NCI-H526 treated with DMSO at 0.1 percent for 48 hours (cell line): ENCODE results near the gene RASA1.

Experiments used
- DNase-seq: peaks from one replicate; lab custom pipeline; 2025; lab: John Stamatoyannopoulos, UW

Gene RASA1

DNA sequence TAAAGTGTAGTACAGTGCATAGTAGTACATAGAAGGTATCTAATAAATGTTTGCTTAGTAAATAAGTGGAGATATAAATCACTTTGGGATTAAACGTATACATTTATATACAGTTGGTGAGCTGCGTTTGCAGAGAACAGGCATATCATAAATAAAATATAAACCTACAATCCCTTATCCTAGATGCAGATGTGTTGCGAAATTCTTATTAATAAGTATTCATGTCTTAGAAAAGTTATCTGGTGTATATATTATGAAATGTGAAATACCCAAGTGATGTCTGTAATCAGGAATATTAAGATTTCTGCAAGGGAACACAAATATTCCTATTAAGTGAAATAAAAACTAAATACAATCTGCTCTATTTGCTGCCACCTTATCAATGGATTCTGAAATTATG, 136.2 kb downstream of the RASA1 start:
- DNase-seq = no peak

DNA sequence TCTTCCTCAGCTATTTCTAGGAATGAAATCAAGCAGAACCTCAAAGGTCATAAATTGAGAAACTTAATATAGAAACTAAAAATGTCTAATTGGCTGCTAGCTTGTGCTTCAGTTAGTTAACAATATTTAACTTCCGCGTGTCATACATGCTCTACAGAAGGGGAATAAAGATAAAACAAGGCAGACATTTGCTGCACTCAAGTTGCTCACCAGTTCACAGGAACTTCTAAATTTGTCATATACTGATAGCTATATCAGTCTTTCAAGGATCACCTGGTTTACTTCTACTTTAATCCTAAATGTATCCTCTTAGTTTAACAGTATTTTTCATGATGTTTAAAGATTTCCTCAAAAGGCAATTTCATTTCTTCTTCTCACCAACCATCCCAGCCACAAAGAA, 136.7 kb downstream of the RASA1 start:
- DNase-seq = no peak

DNA sequence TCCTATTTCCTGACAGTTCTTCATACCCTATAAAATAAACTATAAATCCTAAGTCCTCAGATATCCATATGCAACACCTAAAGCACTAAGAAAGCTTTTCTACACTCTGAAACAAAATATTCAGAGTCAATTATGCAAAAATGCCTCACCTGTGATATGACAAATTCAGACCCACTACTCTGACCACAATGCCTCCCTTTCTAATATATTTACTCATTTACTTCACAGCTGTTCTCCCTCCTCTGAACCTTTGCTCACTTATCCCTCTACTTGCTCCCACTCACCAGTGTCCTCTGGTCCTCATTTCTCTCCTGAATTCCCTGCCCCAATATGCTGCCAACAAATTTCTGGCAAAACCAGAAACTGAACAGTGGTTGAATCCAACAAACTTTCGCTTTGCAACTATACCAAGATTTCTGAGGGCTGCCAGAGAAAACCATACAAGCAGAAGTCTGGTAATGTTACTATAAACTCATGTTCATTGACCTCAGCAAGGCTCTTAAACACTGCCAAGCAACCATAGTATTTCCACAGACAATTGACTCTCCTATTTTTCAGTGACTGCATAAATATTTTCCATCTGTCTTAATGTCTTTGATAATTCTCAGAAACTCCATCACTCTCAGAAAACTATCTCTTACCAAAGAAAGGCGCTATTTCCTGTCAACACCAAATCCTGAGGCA, 137.9 kb downstream of the RASA1 start:
- DNase-seq = no peak

DNA sequence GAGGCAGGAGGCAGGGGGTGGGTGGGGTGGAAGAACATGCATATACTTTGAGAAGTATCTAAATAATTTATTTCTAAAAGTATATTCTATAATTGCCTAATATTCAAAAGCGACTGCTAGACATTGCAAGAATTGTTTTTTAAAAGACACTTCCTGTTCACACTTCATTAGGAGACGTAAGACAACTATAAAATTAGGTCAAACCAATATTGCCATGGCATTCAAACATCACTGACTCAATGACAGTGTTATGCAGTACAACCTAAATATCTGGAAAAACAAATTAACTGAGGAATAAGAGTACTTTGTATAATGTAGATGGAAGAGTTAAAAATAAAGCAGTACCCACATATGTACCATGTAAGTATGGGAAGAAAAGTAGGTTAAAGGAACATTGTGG, 140.5 kb downstream of the RASA1 start:
- DNase-seq = no peak

DNA sequence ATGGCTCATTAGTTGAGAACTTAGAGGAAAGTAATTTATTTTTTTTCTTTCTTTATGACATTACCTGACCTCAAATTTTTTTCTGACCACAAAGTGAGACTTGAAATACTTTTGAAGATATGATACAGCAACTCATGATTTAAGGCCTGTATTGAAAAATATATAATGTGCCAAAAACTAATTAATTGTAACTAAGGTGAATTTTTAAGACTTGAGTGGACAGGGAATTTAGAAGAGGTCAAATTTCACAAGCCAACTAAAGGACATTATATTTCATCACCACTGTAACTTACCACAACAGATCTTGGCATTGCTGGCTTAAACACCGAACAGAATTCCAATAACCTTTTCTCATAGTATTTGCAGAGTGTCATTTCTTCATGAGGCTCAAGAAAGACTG, 143.2 kb downstream of the RASA1 start:
- DNase-seq = no peak

DNA sequence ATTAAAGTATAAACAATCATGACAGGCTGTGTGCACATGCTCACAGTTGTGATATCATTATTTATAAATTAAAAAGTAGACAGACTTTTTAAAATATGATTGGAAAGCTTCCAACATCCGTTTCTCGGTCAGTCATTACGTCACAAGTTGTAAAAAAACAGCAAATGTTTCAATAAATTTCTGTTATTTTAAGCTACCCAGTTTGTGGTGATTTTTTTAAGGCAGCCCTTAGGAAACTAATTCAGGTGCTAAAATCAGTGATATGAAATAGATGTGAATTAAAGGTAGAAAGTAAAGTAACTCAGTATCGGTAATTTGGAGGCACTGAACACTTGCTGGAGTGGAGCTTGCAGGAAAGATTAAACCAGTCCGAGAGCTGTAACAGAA, 143.9 kb downstream of the RASA1 start:
- DNase-seq = no peak

DNA sequence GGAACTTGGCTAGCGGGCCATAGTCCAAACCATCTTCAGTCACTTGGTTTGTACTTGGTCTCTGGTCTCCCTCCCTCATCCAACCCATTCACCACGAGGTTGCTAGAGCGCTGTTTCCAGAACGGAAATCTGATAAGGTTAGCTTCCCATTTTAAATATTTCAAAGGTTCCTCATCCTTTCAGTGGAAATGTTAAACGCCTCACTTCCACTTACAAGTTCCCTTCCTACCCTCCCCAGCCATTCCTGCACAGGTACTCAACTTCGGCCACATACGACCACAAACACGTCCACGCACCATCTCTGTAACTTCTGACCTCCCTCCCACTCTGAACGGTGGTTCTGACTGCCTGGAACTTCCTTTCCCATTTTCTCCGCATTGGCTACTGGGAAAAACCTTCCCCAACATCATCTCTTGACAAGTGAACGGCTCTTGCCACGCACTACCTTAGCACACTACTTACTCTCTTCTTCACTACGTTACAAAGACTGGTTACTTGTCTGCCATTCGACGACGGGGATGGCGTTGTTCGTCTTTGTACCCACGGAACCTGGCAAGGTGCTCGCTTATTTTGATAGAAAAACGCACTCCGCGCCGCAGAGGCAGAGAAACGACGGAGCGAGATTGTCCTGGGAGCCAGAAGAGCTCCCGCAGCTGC, 144.4 kb downstream of the RASA1 start:
- no peak for DNase-seq

DNA sequence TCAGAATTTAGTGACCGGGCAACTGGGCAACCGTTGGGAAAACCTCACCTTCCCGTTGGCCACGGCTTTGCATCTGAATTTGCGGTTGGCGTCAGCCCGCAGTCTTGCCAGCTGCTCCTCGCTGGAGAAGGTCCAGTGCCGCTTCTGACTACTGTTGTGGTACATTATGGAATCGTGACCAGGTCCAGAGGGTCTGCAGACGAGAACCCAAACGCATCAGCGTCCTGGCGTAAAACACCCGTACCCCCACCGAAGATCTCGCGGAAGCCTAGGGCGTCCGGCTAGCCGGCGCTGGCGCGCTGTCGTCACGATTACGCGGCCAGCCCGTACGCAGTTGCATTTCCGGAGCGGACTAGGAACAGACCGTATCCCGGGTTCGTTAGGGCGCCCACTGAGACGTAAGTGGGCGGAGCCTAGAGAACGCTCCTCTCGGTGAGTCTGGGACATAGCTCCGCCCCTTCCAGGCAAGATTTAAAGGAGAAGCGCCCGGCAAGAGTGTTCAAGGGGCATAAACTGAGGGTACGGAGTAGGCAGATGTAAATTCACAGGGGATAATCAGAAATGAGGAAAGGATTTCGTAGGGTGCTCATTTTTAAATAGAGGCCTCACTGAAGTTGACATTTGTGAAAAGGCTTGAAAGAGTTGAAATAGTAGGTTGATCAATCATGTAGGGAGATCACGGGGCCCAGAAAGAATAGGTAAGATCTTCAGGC, 145.1 kb downstream of the RASA1 start, which contains the start of gene CCNH:
TSS of gene CCNH (minus strand) at position 301 of the 713 bp plus-strand sequence. CDS start at position 165, 136 bp downstream.
- DNase-seq = peak; percentile 88

DNA sequence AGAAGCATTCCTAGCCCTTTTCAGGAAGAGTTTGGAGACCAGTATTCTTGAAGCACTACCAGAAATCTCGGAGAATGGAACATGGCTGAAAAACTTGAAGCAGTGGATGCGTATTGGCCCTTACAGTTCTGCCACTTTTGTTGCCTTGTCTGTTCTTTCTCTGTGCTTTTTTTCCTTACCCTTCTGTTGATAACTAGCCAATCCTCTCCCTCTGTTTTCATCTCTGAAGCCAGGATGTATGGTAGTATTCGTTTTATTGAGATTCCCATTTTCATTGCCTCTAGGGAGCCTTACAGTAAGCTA, 145.6 kb downstream of the RASA1 start:
- DNase-seq = no peak

DNA sequence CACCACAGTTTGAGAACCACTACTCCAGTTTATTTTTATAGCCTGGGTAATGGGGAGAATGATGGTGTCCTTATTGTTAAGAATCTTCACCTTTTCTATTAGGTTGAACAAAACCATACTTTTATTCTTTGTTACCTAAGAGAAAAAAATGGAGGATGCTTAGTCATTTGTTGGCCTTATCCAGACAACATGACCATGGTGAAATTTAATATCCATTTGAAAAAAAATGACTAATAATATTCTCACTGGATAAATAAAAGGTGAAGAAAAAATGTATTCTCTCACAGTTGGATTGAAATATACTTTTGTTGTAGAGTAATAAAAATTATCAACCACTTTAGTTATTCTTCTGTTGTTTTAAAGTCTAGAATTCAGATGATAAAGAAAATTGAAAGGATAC, 150.8 kb downstream of the RASA1 start:
- DNase-seq = no peak

DNA sequence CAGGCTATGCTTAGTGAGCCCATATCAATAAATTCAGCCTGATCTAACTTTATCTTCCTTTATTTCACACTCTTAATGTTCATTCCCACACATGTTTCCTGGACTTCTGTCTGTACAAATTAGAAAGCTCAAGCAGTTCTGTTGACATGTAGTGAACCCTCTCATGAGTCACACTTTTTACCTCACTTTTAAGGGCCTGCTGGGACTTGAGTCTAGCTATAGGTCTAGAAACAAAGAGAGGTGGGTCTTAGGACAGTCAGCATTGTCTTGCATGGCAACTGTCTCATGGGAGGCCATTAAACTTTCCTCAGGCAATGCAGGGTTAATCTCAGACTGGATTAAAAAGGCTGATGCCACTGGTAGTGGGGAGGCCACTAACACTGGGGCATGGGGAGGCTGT, 153.6 kb downstream of the RASA1 start:
- DNase-seq = no peak

DNA sequence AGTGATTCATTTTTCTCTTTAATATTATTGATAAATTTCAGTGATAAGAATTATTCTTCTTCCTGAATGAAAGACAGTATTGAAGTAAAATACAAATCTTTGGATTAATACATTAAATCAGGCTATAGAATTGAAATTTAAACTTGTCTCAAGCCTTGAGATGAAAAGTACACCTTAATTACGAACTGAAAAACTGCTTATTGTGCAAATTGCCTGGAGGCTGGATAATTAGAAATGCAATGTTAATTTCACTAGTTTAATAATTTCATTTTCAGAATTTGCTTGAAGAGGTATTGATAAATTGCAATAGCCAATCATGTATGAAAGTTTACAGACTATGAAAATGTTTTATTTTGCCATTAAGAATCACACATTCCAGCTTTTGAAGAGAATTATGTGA, 156.1 kb downstream of the RASA1 start:
- DNase-seq = no peak

DNA sequence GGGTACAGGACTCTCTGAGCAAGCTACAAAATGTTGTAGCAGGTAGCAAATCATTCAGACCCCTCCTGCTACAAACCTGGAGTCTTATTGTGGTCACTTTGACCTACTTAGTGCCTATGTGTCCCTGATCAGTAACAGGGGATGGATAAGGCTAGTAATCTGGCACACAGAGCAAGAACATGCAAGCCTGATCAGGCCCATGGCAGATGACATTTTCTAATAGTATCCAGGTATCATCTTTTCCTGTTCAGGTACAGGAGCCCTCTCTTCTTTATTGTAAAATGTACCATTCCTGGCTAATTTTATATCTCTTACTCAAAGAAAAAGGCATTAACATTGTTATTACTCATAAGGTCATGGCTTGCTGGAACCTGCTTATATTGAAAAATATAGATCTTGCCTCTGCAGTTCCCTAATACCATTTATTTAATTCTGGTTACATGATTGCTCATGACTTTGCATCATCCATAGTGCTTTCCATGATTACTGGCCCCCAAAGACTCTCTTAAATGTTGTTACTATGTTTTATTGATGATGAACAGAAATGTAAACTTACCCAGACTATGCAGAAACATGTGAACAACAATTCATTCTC, 163.3 kb downstream of the RASA1 start:
- no peak for DNase-seq

DNA sequence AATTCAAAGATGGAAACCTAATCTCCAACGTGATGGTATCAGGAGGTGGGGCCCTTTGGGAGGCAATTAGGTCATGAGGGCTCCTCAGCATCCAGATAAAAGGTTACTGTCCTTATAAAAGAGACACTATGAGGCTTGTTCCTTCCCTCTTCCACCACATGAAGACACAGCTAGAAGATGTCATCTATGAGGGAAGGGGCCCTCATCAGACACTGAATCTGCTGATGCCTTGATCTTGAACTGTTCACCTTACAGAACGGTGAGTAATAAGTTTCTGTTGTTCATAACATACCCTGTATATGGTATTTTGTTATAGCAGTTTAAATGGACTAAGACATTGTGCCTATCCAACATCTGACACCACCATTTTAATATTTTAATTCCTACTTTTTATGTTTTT, 164.8 kb downstream of the RASA1 start:
- DNase-seq = no peak

DNA sequence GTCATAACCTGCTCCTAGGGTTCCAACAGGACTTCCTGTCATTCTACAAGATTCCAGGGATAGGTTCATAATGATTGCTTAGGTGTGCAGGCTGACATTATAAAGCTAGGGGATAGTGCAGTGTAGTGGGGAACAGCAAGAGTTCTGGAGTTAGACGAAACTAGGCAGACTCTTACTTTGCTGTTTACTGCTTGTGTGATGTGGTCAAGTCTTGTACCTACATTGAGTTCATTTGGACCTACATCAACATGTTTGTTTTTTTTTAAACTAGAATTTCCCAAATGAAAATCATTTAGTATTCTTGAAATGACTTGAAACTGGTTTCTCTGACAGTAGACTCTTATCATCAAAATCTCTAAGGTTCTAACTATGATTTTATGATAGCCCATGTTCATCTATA, 166.3 kb downstream of the RASA1 start:
- no peak for DNase-seq

DNA sequence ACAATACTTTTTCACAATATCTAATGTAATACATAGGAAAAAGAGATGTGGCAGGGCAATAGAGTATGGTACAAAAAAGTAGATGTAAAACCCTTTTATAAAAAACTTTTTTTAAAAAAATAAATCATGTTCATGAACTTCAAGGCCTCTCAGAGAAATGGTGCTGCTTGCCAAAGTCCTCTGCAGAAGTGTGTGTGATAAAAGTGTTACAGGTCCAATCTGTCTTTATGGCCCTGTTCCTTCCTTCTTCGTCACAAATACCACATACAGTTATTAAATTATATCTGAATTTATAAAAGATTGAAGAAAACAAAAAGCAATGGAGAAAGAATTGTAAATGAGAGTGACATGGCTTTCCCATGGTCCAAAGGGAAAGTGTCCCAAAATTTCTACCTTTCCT, 166.8 kb downstream of the RASA1 start:
- DNase-seq = no peak

DNA sequence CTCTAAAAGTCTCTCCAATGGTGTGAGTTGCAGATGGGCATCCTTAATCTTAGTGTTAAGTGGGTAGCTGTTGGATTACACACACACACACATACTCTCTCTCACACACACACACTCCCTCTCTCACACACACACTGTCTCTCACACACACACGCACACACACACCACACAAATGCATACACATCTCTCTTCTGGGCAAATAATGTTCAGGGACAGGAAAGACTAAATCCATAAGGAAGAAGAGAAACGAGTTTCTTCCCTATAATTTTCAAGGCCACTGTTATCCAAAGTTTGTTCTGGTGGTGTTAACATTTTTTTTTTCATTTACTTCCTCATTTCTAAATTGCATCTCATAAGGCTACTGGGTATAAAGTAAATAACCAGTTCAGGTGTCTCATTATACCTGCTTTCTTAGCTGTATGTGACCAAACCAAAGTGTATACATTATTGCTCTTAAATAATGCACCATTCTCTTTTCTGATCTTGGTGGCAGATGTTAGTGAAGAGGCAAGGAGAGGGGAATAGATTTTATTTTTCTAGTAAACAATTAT, 167.5 kb downstream of the RASA1 start:
- no peak for DNase-seq

DNA sequence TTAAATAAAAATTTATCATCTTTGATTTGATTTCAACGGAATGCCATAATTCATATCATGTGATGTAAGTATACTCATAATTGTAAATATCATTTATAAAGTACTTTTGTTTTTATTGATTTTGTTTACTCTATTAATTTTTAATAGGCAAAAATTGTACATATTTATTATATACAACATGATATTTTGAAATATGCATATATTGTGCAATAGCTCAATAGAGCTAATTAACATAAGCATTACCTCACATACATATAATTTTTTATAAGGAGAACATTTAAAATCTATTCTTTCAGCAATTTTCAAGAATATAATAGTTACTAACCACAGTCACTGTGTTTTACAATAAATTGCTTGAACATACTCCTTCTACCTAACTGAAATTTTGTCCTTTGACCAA, 170.0 kb downstream of the RASA1 start:
- no peak for DNase-seq

DNA sequence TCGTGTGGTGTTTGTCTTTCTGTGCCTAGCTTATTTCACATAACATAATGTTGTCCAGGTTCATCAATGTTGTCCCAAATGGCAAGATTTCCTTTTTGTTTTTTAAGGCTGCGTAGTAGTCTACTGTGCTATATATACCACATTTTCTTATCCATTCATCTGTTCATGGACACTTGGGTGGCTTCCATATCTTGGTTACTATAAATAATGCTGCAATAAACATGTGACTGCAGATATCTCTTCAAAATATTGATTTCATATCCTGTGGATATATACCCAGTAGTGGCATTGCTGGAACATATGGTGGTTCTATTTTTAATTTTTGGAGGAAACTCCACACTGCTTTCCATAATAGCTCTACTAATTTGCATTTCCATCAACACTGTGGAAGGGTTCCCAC, 170.5 kb downstream of the RASA1 start:
- DNase-seq = peak; percentile 1
